HG02678 (cell line): Measurements from ENCODE around the gene IL31.

Source experiments
- ATAC-seq: cut with Tn5 transposase; IDR thresholded peaks from one replicate; pipeline ENCODE4 v1.9.1; 2021; ENCODE audit warnings: mild to moderate bottlenecking, moderate library complexity; ENCODE audit not compliant: unreplicated experiment

The IL31 gene

DNA sequence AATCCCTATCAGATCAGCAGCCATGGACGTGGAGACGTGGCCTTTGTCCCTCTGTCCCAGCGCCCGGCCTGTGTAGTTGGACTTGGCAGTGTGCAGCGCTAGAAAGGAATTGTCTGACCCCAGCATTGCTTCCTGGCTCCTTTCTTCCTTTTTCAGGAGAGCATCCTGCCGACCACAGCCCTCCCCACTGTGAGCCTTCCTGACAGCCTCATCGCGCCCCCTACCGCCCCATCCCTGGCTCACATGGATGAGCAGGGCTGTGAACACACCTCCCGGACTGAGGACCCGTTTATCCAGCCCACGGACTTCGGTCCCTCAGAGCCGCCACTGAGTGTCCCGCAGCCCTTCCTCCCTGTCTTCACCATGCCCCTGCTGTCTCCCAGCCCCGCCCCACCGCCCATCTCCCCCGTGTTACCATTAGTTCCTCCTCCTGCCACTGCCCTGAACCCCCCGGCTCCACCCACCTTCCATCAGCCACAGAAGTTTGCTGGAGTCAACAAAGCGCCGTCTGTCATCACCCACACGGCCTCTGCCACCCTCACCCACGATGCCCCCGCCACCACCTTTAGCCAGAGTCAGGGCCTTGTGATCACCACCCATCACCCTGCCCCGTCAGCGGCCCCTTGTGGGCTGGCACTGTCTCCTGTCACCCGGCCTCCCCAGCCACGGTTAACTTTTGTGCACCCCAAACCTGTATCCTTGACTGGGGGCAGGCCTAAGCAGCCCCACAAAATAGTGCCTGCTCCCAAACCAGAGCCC lies 40.6 kb downstream of the IL31 start:
- no peak for ATAC-seq

DNA sequence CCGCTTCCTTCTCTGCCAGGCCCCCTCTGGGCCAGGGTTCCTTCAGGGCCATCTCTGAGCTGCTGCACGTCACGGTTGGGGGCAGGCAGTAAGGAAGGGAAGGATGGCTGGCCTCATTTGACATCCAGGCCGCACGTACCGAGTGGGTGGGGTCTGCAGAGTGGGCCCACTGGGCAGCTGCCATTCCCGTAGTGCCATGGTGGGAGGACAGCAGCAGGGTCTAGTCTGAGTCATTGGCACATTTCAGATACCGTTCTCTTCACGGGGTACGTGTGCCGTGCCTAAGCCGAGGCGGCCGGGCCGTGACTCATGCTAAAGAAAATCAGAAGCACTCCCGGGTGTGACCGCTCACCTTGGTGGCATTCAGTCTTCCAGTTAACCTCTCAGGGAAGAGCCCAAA lies 43.9 kb downstream of the IL31 start:
- no peak for ATAC-seq

DNA sequence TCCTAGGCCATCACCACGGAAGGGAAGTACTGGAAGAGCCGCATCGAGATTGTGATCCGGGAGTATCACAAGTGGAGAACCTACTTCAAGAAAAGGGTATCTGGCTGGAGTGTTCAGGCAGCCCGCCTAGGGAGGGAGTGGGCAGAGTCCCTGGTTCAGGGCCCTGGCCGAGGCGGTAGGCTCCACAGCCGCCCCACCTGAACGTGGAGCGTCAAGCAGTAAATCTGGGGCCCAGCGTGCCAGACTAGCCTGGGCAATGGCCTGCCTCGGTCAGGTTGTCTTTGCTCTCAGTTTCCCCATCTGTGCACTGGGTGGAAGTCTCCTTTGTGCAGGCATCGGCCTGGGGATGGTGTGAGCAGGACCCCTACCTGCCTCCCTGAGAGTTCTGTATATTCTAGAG lies 44.9 kb downstream of the IL31 start:
- ATAC-seq, result no peak

DNA sequence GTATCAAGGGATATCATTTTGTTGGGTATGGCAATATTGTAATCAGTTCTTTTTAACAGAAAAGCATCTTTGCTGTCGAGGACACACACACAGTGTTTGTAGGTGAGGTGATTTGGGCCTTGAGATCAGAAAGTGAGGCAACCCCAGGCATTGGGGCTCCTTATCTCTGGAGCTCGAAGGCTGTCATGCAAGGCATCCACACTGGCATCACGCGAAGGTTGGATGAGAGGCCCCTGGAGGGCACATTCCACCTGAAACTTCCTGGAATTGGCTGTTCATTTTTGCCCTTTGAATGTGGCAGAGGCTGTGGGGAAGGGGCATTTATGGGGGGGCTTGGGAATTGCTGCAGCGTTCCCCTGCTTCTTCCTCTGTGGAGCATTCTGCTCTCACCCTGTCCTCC lies 45.5 kb downstream of the IL31 start:
- no peak for ATAC-seq

DNA sequence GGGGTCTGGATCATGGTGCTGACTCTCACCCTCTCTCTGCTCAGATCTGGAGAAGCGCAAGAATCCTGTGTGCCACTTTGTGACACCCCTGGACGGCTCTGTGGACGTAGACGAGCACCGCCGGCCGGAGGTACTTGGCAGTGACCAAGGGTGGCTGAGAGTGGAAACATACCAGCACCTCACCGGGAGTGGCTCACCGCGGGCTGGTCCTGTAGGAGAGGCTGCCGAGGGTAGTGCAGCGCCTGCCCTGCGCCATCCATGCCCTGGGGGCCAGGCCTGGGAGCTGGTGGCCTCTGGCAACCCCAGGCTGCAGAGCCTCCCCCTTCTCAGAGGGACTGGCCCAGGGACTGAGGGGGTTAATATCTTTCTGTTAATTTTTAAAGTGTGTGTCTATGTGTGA lies 46.2 kb downstream of the IL31 start:
- ATAC-seq, result no peak

DNA sequence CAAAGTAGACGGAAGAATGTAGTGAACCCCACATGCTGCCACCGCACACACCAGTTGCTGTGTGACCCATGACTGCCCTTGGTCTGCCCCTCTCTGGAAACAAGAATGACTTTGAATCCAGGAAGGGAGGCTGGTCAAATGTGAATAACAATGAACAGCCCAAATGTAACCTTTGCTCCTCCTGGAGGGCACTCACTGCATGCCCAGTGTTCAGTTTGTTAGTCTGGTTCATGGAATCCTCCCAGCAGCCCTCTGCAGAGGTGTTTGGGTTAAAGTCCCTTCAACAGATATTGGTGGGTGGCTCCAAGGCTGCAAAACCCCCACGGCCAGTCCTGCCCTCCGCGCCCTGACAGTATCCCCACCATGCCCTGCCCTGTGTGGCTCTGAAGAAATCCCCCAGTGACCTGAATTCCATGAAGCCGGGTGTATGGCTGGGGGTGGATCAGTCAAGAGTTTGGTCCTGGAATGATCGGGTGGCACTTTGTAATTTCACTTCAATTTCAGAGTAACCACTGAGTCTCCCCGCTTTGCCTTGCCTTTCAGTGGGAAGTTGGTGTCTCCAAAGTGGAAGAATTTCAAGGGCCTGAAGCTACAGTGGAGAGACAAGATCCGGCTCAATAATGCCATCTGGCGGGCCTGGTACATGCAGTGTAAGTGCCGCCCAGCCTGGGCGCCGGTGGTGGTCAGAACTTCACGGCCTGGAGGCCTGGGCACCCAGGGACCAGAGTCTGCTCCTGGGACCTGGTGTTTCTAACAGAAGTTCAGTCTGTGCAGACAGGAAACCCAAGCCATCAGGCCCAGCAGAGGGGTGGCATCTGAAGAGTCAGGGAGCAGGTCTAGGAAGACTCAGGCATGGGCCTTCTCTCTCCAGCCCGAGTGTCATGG lies 47.1 kb downstream of the IL31 start:
- no peak for ATAC-seq

DNA sequence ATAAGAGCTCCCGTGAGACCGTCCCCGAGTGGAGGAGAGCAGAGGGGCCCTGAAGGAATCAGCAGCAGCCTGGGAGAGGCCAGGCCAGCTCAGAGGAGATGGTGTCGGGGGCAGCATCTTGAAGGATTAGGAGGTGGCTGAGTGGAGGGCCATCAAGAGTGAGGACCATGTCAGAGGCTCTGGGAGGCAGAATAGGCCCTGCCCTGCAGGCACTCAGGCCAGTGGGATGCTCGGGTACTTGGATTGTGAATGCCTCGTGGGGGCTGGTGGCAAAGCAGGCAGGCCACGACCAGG lies 47.7 kb downstream of the IL31 start:
- ATAC-seq, result no peak

DNA sequence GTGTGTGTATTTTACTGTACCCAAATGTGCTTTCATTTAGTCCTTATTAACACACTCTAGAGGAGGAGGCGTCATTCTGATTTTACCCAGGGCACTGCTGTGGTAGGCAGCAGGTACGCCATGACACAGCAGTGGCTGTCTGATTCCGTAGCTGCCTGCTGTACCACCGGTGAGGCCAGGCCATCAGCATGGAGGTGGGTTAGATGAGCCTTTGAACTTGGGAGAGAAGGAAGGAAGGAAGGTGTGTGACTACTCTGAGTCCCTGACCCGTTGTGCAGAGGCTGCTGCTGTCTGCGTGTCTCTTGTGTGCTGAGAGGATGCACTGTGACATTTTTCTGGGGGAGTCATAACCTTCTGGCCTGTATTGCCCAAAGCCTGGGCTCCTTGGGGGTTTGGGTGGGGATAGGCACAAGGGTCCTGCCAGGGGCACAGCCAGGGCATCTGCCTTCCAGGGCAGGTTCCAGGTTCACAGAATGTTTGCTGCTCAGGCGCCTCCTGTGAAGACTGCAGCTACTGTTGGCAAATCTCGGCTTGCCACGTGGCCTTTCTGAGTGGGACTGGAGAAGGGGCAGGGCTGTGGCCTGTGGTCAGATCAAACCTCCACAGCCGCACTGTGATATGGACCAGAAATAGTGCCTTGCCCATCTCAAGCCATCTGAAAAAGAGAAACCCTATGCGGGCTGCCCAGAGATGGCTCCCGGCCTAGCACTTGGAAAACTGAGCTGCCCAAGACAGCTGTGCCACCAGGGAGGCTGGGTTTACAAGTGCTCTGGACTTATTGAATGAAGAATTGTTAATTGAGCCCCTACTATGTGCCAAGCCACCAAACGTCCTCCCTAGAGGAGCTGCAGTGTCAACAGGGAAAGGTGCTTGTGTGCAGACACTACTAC lies 48.3 kb downstream of the IL31 start:
- no peak for ATAC-seq

DNA sequence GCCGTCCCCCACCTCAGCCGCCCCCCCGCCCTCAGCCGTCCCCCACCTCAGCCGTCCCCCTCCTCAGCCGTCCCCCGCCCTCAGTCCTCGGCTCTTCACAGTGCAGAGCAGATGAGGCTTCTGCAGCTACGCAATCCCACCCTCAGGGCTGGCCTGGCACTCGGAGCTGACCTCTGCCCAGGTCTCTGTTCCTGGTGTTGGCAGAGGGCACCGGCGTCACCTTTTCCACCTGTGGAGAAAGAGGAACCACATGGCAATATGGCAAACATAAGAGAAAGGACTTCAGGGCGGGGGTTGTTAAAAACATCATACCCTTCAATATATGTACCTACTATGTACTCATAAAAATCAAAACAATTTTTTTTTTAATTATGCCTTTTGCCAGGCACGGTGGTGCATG lies 49.7 kb downstream of the IL31 start:
- ATAC-seq, result no peak

DNA sequence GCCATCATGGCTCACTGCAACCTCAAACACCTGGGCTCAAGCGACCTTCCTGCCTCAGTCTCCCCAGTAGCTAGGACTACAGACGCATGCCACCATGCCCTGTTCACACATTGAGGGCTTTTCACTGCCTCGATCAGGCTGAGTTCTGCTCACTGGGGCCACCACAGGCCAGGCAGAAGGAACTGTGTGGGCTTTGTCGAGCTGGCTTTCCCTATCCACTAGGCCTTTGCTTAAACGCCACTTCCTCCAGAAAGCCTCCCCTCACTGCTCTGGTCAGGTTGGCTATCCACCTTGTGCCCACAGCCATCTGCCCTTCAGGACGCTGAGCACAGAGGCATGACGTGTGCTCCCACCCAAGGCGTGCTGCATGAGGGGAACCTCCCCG lies 50.3 kb downstream of the IL31 start:
- no peak for ATAC-seq

DNA sequence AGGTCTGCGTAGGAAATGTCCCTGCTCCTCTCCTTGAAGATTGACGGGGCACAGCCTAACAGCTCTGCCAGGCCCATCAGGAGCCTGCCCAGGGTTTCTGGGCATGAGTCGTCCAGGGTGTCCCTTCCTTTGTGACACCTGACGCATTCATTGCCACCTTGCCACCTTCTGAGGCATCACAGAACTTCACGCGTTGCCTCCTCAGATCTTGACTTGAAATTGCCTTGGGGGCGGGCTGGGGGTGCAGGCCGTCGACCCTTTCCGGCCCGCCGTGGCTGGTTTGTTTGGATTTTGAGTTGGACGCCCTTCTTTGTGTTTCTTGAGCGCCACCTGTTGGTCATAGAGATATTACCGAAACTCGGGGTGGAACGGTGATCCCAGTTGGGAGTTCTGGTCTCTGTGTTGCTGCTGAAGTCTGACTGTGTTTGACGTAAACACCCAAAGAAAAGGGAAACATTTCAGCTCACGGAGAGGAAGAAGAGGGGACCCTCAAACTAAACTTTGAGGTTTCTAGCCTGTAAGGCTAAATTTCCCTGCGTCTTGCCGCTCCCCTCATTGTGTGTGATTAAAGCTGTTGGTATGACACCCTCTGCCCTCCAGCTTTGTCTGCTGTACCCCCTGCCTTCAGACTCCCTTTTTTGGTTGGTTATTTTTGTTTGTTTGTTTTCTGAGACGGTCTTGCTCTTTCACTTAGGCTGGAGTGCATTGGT lies 50.8 kb downstream of the IL31 start:
- ATAC-seq, result no peak
